ENCODE results near the gene BCAP29. TPM values are rescaled to one million over a fixed set of nuclear protein-coding genes. Genes with fewer than 3 reads are reported as not detected.

Gene BCAP29
- polyA plus RNA-seq, 1 donor (not counting 4 experiments of a cell fraction or from before 2014, with no cell fraction given): 141 TPM

DNA sequence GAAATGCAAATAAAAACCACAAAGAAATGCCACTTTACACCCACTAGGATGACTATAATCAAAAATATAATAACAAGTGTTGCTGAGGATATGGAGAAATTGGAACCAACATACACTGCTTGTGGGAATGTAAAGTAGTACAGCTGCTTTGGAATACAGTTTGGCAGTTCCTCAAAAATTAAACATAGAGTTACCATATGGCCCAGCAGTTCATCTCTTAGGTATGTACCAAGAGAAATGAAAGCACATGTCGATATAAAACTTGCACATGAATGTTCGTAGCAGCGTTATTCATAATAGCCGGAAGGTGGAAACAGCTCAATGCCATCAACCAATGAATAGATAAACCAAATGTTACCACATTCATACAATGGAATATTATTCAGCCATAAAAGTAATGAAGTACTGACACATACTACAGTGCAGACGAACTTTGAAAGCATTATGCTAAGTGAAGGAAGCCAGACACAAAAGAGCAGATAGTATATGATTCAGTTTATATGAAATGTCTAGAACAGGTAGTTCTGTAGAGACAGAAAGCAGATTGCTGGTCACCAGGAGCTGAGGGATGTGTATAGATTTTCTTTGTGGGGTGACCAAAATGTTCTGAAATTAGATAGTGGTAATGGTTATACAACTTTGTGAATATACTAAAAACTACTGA is 12.4 kb downstream of the BCAP29 start:
- peak; percentile 23 for DNase-seq (ENCODE audit: low read depth, low spot score)

DNA sequence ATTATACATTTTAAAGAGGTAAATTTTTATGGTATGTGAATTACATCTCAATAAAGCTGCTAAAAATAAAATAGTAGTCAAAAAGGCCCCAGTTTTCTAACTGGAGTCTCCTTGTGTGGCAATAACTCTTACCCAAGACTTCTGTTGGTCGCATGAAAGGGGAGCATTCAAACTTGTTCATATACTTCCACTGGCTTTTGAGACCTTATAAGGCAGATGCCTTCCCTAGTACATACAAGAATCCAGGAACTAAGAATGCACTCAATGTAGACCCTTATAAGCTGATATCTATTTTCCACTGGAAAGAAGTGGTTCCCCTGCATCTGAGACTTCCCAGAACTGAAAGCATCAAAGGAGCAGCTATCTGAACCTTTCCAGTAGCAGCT is 13.0 kb downstream of the BCAP29 start:
- Histone ChIP-seq H3K27ac (ENCODE audit: control insufficient read depth, insufficient read depth, low read length) (peak overlapping the region; percentile 11), H3K9ac (ENCODE audit: control insufficient read depth, extremely low read depth, insufficient read depth, low read length) (no peak overlapping the region), H3K9me3 (ENCODE audit: control insufficient read depth, low read depth, low read length) (no peaks in the 10 kb centered on the region), H4K20me1 (ENCODE audit: control insufficient read depth, extremely low read depth, insufficient read depth, low read length) (no peaks in the 10 kb centered on the region), H3K36me3 (ENCODE audit: control insufficient read depth in 2 of 2, extremely low read depth in 1 of 2, insufficient read depth in 2 of 2, low read length in 2 of 2) (peaks cover 4 to 5% of the 10 kb centered on the region in 2 experiments), H3K79me2 (ENCODE audit: control insufficient read depth, insufficient read depth, low read length) (peaks cover 13% of the 10 kb centered on the region), H3K27me3 (ENCODE audit: control insufficient read depth, extremely low read depth, insufficient read depth, low read length) (no peaks in the 10 kb centered on the region), H2AFZ (ENCODE audit: control insufficient read depth, low read length) (no peak overlapping the region), H3K9me1 (ENCODE audit: control insufficient read depth, extremely low read depth, insufficient read depth, low read length) (no peaks in the 10 kb centered on the region), H3K4me2 (ENCODE audit: control insufficient read depth, extremely low read depth, insufficient read depth, low read depth, low read length) (no peak overlapping the region), H3K4me3 (ENCODE audit: control insufficient read depth in 2 of 3, extremely low read depth in 1 of 3, insufficient read depth in 2 of 3, low read depth in 1 of 3, low read length in 3 of 3) (no peak overlapping the region), H3K4me1 (ENCODE audit: control insufficient read depth, extremely low read depth, insufficient read depth, low read length) (peaks cover 35% of the 10 kb centered on the region)
- no peak for TF ChIP-seq CTCF (optimal IDR thresholded peaks at IDR 0.05 in 1 of 3, IDR thresholded peaks at IDR 0.05 in 1 of 3, conservative IDR thresholded peaks at IDR 0.05 in 1 of 3; ENCODE audit: extremely low read depth in 1 of 3, insufficient read depth in 2 of 3, low read length in 3 of 3)
- TF ChIP-seq EZH2 (IDR thresholded peaks at IDR 0.05; ENCODE audit: low read length): no peak
- dilution Hi-C loops (cut with MboI; ENCODE audit: extremely low pct_ligation_motif_present, low sequenced_read_pairs): no loop called here
- no peak for FAIRE-seq
- no peak for DNase-seq (ENCODE audit: low read depth, low spot score)

More for the DNA sequence above, 12.4 kb downstream of the BCAP29 start:
- Histone ChIP-seq H3K27me3 (ENCODE audit: control insufficient read depth, extremely low read depth, insufficient read depth, low read length) (no peaks in the 10 kb centered on the region), H3K27ac (ENCODE audit: control insufficient read depth, insufficient read depth, low read length) (peak overlapping the region; percentile 11), H3K9me3 (ENCODE audit: control insufficient read depth, low read depth, low read length) (no peaks in the 10 kb centered on the region), H4K20me1 (ENCODE audit: control insufficient read depth, extremely low read depth, insufficient read depth, low read length) (no peaks in the 10 kb centered on the region), H3K9ac (ENCODE audit: control insufficient read depth, extremely low read depth, insufficient read depth, low read length) (no peak overlapping the region), H3K4me2 (ENCODE audit: control insufficient read depth, extremely low read depth, insufficient read depth, low read depth, low read length) (no peak overlapping the region), H3K9me1 (ENCODE audit: control insufficient read depth, extremely low read depth, insufficient read depth, low read length) (no peaks in the 10 kb centered on the region), H2AFZ (ENCODE audit: control insufficient read depth, low read length) (no peak overlapping the region), H3K4me1 (ENCODE audit: control insufficient read depth, extremely low read depth, insufficient read depth, low read length) (peaks cover 35% of the 10 kb centered on the region), H3K36me3 (ENCODE audit: control insufficient read depth in 2 of 2, extremely low read depth in 1 of 2, insufficient read depth in 2 of 2, low read length in 2 of 2) (peaks cover 2 to 4% of the 10 kb centered on the region in 2 experiments), H3K4me3 (ENCODE audit: control insufficient read depth in 2 of 3, extremely low read depth in 1 of 3, insufficient read depth in 2 of 3, low read depth in 1 of 3, low read length in 3 of 3) (no peak overlapping the region), H3K79me2 (ENCODE audit: control insufficient read depth, insufficient read depth, low read length) (peaks cover 13% of the 10 kb centered on the region)
- peak; percentile 96 for FAIRE-seq
- TF ChIP-seq EZH2 (IDR thresholded peaks at IDR 0.05; ENCODE audit: low read length) (no peak), CTCF (optimal IDR thresholded peaks at IDR 0.05 in 1 of 3, IDR thresholded peaks at IDR 0.05 in 1 of 3, conservative IDR thresholded peaks at IDR 0.05 in 1 of 3; ENCODE audit: extremely low read depth in 1 of 3, insufficient read depth in 2 of 3, low read length in 3 of 3) (no peak)
- dilution Hi-C loops (cut with MboI; ENCODE audit: extremely low pct_ligation_motif_present, low sequenced_read_pairs): no loop called here
